Thyroid gland (tissue), 4 donors: Measurements from ENCODE around the gene CSRNP3. TPM values are rescaled to one million over a fixed set of nuclear protein-coding genes. Genes with fewer than 3 reads are reported as not detected.

Experiments
- DNase-seq, 2 donors: peaks; one replicate each; pipeline ENCODE4 v3.0.0-alpha.2; 2019
- H3K27ac ChIP-seq, 3 donors: fragments of 200-600 bp; sonication (generic); 1 replicate in 2 of 3; 2 replicates in 1 of 3; pipeline ENCODE4 v1.5.1; 2016 to 2019; ENCODE audit warnings: mild to moderate bottlenecking in 1 of 3, moderate library complexity in 1 of 3
- H3K27me3 ChIP-seq: fragments of 200-600 bp; sonication (generic); one replicate; pipeline ENCODE4 v1.5.1; 2019
- H3K36me3 ChIP-seq, 2 donors: fragments of 200-600 bp; sonication (generic); one replicate each; pipeline ENCODE4 v1.5.1; 2016 to 2019
- H3K4me1 ChIP-seq, 2 donors: fragments of 200-600 bp; sonication (generic); one replicate each; pipeline ENCODE4 v1.5.1; 2017 to 2019
- H3K4me3 ChIP-seq, 3 donors: fragments of 200-600 bp; sonication (generic); replicated peaks in 1 of 3; 1 replicate in 2 of 3; 2 replicates in 1 of 3; pipeline ENCODE4 v1.5.1; 2016; ENCODE audit warnings: mild to moderate bottlenecking in 1 of 3
- H3K9me3 ChIP-seq: fragments of 200-600 bp; sonication (generic); one replicate; pipeline ENCODE4 v1.5.1; 2017
- CTCF ChIP-seq, 6 experiments: fragments of 200-600 bp in 3 of 6; fragments of 450-650 bp in 3 of 6; sonication (generic) in 3 of 6; IDR thresholded peaks; one replicate each; pipeline ENCODE4 v1.5.1; 2016 to 2019; ENCODE audit warnings: antibody characterized with exemption in 6 of 6, mild to moderate bottlenecking in 2 of 6, inconsistent platforms in 1 of 6, moderate library complexity in 1 of 6
- POLR2A ChIP-seq, 2 donors: fragments of 450-650 bp; IDR thresholded peaks; one replicate each; pipeline ENCODE4 v1.6.1; 2017; ENCODE audit warnings: antibody characterized with exemption in 2 of 2, mild to moderate bottlenecking in 2 of 2, moderate library complexity in 1 of 2
- WGBS, 2 donors: methylation state at CpG; one replicate each; pipeline ENCODE4 v1.1.5; 2017; 5-methylcytosine and 5-hydroxymethylcytosine counted together
- intact Hi-C: fragments of 100-400 bp; cut with DNase I; formaldehyde crosslinking; loops from one replicate; pipeline ENCODE4 v1.15.1; 2023
- total RNA-seq, 4 donors: library from RNA; depleted of rRNA; stranded (reverse); fragments of >200 nt; gene quantifications; one replicate each; pipeline ENCODE4 v1.2.3, GENCODE V29; 2016

Gene CSRNP3
- total RNA-seq, 4 donors from 2014 or later = 6.0 to 16.5 (median 9.9) TPM

GRCh38 chr2:165453561-165454094, 15.9 kb upstream of the CSRNP3 start:
- no peaks in the 10 kb centered on the region for H3K9me3 ChIP-seq
- 92 to 94% methylated on average over 5 of the region's 5 CpGs for WGBS, 2 donors

GRCh38 chr2:165454905-165455304, 14.6 kb upstream of the CSRNP3 start:
- 50 to 86% methylated on average over 1 of the region's 1 CpG for WGBS, 2 donors
- Histone ChIP-seq H3K27me3 (no peaks in the 10 kb centered on the region), H3K9me3 (no peaks in the 10 kb centered on the region), H3K4me3 (no peak overlapping the region), H3K4me1 (no peaks in the 10 kb centered on the region), H3K36me3 (no peaks in the 10 kb centered on the region), H3K27ac (no peak overlapping the region)
- no peak for DNase-seq
- TF ChIP-seq CTCF (IDR thresholded peaks at IDR 0.05) = no peak
- intact Hi-C loops = no loop called here

More at GRCh38 chr2:165453561-165454094, 15.9 kb upstream of the CSRNP3 start:
- no peak for DNase-seq
- Histone ChIP-seq H3K36me3 (no peaks in the 10 kb centered on the region), H3K4me1 (no peaks in the 10 kb centered on the region), H3K4me3 (no peak overlapping the region), H3K27ac (no peak overlapping the region), H3K27me3 (no peaks in the 10 kb centered on the region)
- intact Hi-C loops = no loop called here
- TF ChIP-seq POLR2A (IDR thresholded peaks at IDR 0.05) (no peak), CTCF (IDR thresholded peaks at IDR 0.05) (no peak)

GRCh38 chr2:165456027-165456426, 13.5 kb upstream of the CSRNP3 start:
- Histone ChIP-seq H3K36me3 (no peaks in the 10 kb centered on the region), H3K9me3 (no peaks in the 10 kb centered on the region), H3K4me1 (no peaks in the 10 kb centered on the region), H3K4me3 (no peak overlapping the region), H3K27ac (no peak overlapping the region), H3K27me3 (no peaks in the 10 kb centered on the region)
- WGBS, 2 donors = 60% methylated on average over 1 of the region's 1 CpG
- TF ChIP-seq CTCF (IDR thresholded peaks at IDR 0.05) (no peak), POLR2A (IDR thresholded peaks at IDR 0.05) (no peak)
- intact Hi-C loops = no loop called here
- DNase-seq = no peak

GRCh38 chr2:165462443-165462842, 7.1 kb upstream of the CSRNP3 start:
- H3K27me3 ChIP-seq = no peaks in the 10 kb centered on the region
- H3K4me1 ChIP-seq = no peaks in the 10 kb centered on the region
- no peak overlapping the region for H3K27ac ChIP-seq
- H3K36me3 ChIP-seq = no peaks in the 10 kb centered on the region
- WGBS, 2 donors = 88 to 91% methylated on average over 3 of the region's 3 CpGs
- no peaks in the 10 kb centered on the region for H3K9me3 ChIP-seq
- H3K4me3 ChIP-seq = no peak overlapping the region
- intact Hi-C loops = no loop called here
- no peak for TF ChIP-seq CTCF (IDR thresholded peaks at IDR 0.05)
- no peak for TF ChIP-seq POLR2A (IDR thresholded peaks at IDR 0.05)
- no peak for DNase-seq

GRCh38 chr2:165466386-165466785, 3.1 kb upstream of the CSRNP3 start:
- Histone ChIP-seq H3K9me3 (no peaks in the 10 kb centered on the region), H3K27ac (no peak overlapping the region), H3K4me3 (no peak overlapping the region), H3K27me3 (no peaks in the 10 kb centered on the region), H3K36me3 (no peaks in the 10 kb centered on the region), H3K4me1 (no peaks in the 10 kb centered on the region)
- intact Hi-C loops = no loop called here
- DNase-seq = no peak
- WGBS, 2 donors = 96 to 97% methylated on average over 2 of the region's 2 CpGs
- TF ChIP-seq CTCF (IDR thresholded peaks at IDR 0.05) (no peak), POLR2A (IDR thresholded peaks at IDR 0.05) (no peak)
